ENCODE results near the gene ARGLU1. TPM values are rescaled to one million over a fixed set of nuclear protein-coding genes. Genes with fewer than 3 reads are reported as not detected.

ARGLU1 gene
- total and polyA plus RNA-seq, 12 donors: 19.1 to 130 (median 58.3) TPM

DNA sequence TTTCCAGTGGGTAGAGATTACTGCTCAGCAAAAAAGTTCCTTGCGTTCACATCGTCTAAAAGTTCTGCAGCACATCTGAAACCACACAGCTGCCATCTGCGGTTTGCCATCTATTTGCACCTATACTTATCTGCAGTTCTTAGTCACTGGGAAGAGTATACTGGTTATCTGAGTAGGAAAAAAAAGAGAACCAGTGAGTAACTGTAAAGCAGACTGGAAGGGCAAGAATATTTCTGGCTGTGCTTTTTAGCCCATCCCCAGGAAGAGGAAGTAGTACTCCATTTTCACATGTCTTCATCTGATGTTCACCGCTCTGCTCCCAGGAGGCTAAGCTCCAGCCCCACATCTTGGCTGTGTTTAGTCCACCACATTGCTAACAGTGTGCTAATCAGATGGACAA is 68.0 kb downstream of the ARGLU1 start:
- Histone ChIP-seq H3K27ac (no peak overlapping the region), H3K9me3 (replicated peaks in 1 of 3) (no peaks in the 10 kb centered on the region), H3K4me3 (no peak overlapping the region), H3K4me1 (replicated peaks in 1 of 2) (no peaks in the 10 kb centered on the region), H3K27me3 (no peaks in the 10 kb centered on the region), H3K36me3 (replicated peaks in 1 of 2) (no peaks in the 10 kb centered on the region)
- intact Hi-C loops (cut with DNase I): no loop called here
- 64 to 73% (median 70%) methylated on average over 4 of the region's 4 CpGs for WGBS, 4 donors
- no peak for DNase-seq
- no peak for TF ChIP-seq POLR2A (IDR thresholded peaks at IDR 0.05)
- TF ChIP-seq, protein P1, sequence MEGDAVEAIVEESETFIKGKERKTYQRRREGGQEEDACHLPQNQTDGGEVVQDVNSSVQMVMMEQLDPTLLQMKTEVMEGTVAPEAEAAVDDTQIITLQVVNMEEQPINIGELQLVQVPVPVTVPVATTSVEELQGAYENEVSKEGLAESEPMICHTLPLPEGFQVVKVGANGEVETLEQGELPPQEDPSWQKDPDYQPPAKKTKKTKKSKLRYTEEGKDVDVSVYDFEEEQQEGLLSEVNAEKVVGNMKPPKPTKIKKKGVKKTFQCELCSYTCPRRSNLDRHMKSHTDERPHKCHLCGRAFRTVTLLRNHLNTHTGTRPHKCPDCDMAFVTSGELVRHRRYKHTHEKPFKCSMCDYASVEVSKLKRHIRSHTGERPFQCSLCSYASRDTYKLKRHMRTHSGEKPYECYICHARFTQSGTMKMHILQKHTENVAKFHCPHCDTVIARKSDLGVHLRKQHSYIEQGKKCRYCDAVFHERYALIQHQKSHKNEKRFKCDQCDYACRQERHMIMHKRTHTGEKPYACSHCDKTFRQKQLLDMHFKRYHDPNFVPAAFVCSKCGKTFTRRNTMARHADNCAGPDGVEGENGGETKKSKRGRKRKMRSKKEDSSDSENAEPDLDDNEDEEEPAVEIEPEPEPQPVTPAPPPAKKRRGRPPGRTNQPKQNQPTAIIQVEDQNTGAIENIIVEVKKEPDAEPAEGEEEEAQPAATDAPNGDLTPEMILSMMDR (IDR thresholded peaks at IDR 0.05): no peak

- 67 to 72% (median 69%) methylated on average over 2 of the region's 2 CpGs for WGBS, 4 donors
- Histone ChIP-seq H3K9me3 (replicated peaks in 1 of 3) (no peaks in the 10 kb centered on the region), H3K4me3 (no peak overlapping the region), H3K4me1 (replicated peaks in 1 of 2) (no peaks in the 10 kb centered on the region), H3K36me3 (replicated peaks in 1 of 2) (no peaks in the 10 kb centered on the region), H3K27ac (no peak overlapping the region), H3K27me3 (no peaks in the 10 kb centered on the region)
- DNase-seq: no peak
- TF ChIP-seq, protein P1 (IDR thresholded peaks at IDR 0.05): no peak
- no peak for TF ChIP-seq POLR2A (IDR thresholded peaks at IDR 0.05)
- intact Hi-C loops (cut with DNase I): no loop called here
Observed at GRCh38 chr13:106499113-106499512, 68.8 kb downstream of the ARGLU1 start.

DNA sequence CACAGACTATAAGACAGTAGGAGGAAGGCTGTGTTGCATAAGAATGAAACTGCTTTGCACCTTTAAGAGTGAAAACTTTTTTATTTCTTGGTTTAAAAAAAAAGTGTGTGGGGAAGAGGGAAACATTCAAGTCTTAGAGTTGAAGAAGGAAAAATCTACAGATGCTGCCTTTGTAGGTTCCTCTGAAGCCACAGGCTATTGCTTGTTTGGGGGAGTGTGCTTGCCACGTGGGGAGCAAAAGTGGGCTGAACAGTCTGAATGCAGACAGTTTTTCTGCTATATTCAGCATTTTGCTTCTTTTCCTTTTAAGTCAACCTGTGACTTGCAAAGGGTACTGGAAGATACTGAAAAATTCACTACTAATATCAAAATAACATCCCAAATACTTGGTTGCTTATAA is 69.4 kb downstream of the ARGLU1 start:
- TF ChIP-seq POLR2A (IDR thresholded peaks at IDR 0.05): no peak
- TF ChIP-seq, protein P1 (IDR thresholded peaks at IDR 0.05): no peak
- no peaks in the 10 kb centered on the region for H3K9me3 ChIP-seq (replicated peaks in 1 of 3)
- H3K36me3 ChIP-seq (replicated peaks in 1 of 2): no peaks in the 10 kb centered on the region
- H3K27me3 ChIP-seq: no peaks in the 10 kb centered on the region
- intact Hi-C loops (cut with DNase I): no loop called here
- no peak for DNase-seq
- WGBS, 4 donors: 46 to 71% (median 56%) methylated on average over 1 of the region's 1 CpG
- H3K27ac ChIP-seq: no peak overlapping the region
- H3K4me3 ChIP-seq: no peak overlapping the region
- H3K4me1 ChIP-seq (replicated peaks in 1 of 2): no peaks in the 10 kb centered on the region

DNA sequence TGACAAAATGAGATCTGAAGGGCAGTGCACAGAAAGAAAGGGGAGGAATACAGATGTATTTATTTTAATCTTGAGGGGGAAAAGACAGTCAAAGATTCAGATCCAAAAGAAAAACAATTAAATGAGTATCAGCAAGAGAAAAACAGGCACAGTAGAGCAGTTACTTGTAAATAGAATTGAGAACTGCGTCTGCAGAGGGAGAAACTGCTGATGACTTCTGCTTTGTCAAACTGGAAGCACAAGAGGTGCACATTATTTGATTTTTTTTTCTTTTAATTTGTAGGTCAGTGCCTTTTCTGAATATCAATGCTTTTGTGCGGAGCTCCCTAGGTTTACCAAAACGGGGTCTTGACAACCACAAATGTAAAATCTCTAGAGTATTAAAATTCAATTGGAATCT is 69.8 kb downstream of the ARGLU1 start:
- WGBS, 4 donors: 52 to 58% (median 57%) methylated on average over 3 of the region's 3 CpGs
- Histone ChIP-seq H3K36me3 (replicated peaks in 1 of 2) (no peaks in the 10 kb centered on the region), H3K4me3 (no peak overlapping the region), H3K27ac (no peak overlapping the region), H3K4me1 (replicated peaks in 1 of 2) (no peaks in the 10 kb centered on the region), H3K9me3 (replicated peaks in 1 of 3) (no peaks in the 10 kb centered on the region), H3K27me3 (no peaks in the 10 kb centered on the region)
- intact Hi-C loops (cut with DNase I): no loop called here
- DNase-seq: no peak
- TF ChIP-seq POLR2A (IDR thresholded peaks at IDR 0.05): no peak
- TF ChIP-seq, protein P1 (IDR thresholded peaks at IDR 0.05): no peak

Measured in adrenal gland (tissue), 12 donors.